Measurements from ENCODE around the gene RAD50. TPM values are rescaled to one million over a fixed set of nuclear protein-coding genes. Genes with fewer than 3 reads are reported as not detected.
A peak's percentile ranks its signal among the peaks of the same experiment; 100 is the strongest.

RAD50 gene
- total and polyA plus RNA-seq, 4 experiments from 2014 or later: 6.9 to 36.2 (median 34.2) TPM

- Histone ChIP-seq H3K9me3 (ENCODE audit: control insufficient read depth in 1 of 2, low read length in 2 of 2) (no peaks in the 10 kb centered on the region), H3K27ac (ENCODE audit: low read depth, low read length) (no peak overlapping the region), H3K4me1 (ENCODE audit: insufficient read depth, low read length) (peaks cover 31% of the 10 kb centered on the region), H3K4me3 (ENCODE audit: low read length in 2 of 2) (no peak overlapping the region), H3K27me3 (ENCODE audit: insufficient read depth, low read length) (peaks cover 7% of the 10 kb centered on the region), H3K36me3 (ENCODE audit: insufficient read depth, low read length) (no peaks in the 10 kb centered on the region)
- ChIA-PET CTCF (ENCODE audit: partially characterized antibody) (no interaction called here), POLR2A (ENCODE audit: partially characterized antibody) (interaction anchor here (1.2 kb wide), 1 partner anchor 15 kb away, joined by 4 read pairs; no protein-coding TSS in a partner anchor)
- intact Hi-C loops (cut with micrococcal nuclease): no loop called here
- Mint-ChIP-seq H3K4me3 (no peak overlapping the region), H3K4me1 (peaks cover 13 to 39% (median 21%) of the 10 kb centered on the region in 4 donors), H3K27ac (peak overlapping the region in 4 of 7 donors; percentile 22 to 63 (median 30)), H3K27me3 (peaks cover 10 to 13% of the 10 kb centered on the region in 2 donors), H3K36me3 (no peaks in the 10 kb centered on the region), H3K9me3 (no peaks in the 10 kb centered on the region)
- DNase-seq: no peak
These were observed 103.1 kb downstream of the RAD50 start for GRCh38 chr5:132659598-132660493.

- Histone ChIP-seq H3K27me3 (ENCODE audit: insufficient read depth, low read length) (peaks cover 5% of the 10 kb centered on the region), H3K4me1 (ENCODE audit: insufficient read depth, low read length) (peaks cover 29% of the 10 kb centered on the region), H3K4me3 (ENCODE audit: low read length in 2 of 2) (no peak overlapping the region), H3K27ac (ENCODE audit: low read depth, low read length) (no peak overlapping the region), H3K36me3 (ENCODE audit: insufficient read depth, low read length) (no peaks in the 10 kb centered on the region), H3K9me3 (ENCODE audit: control insufficient read depth in 1 of 2, low read length in 2 of 2) (no peaks in the 10 kb centered on the region)
- Mint-ChIP-seq H3K4me1 (peaks cover 16 to 39% (median 20%) of the 10 kb centered on the region in 4 donors), H3K27me3 (peaks cover 9 to 12% of the 10 kb centered on the region in 2 donors), H3K36me3 (no peaks in the 10 kb centered on the region), H3K9me3 (no peaks in the 10 kb centered on the region), H3K4me3 (no peak overlapping the region), H3K27ac (peak overlapping the region in 3 of 7 donors; percentile 46 to 65 (median 56))
- CTCF ChIA-PET (ENCODE audit: partially characterized antibody): no interaction called here
- intact Hi-C loops (cut with micrococcal nuclease): no loop called here
- no peak for DNase-seq
- POLR2A ChIA-PET (ENCODE audit: partially characterized antibody): interaction anchor here (1.2 to 2.4 kb wide), 2 partner anchors 13 to 14 kb away, joined by 4 to 8 read pairs; no protein-coding TSS in a partner anchor
These were observed 104.6 kb downstream of the RAD50 start for GRCh38 chr5:132661231-132662003.

GRCh38 chr5:132662004-132662401 lies 105.2 kb downstream of the RAD50 start:
- ChIA-PET POLR2A (ENCODE audit: partially characterized antibody) (interaction anchor here (2.4 kb wide), 1 partner anchor 13 kb away, joined by 8 read pairs; no protein-coding TSS in a partner anchor), CTCF (ENCODE audit: partially characterized antibody) (no interaction called here)
- Histone ChIP-seq H3K27ac (ENCODE audit: low read depth, low read length) (no peak overlapping the region), H3K4me1 (ENCODE audit: insufficient read depth, low read length) (peaks cover 23% of the 10 kb centered on the region), H3K36me3 (ENCODE audit: insufficient read depth, low read length) (no peaks in the 10 kb centered on the region), H3K9me3 (ENCODE audit: control insufficient read depth in 1 of 2, low read length in 2 of 2) (no peaks in the 10 kb centered on the region), H3K27me3 (ENCODE audit: insufficient read depth, low read length) (no peaks in the 10 kb centered on the region), H3K4me3 (ENCODE audit: low read length in 2 of 2) (no peak overlapping the region)
- H3K27ac Mint-ChIP-seq: peak overlapping the region in 1 of 7 donors; percentile 89
- peaks cover 5 to 7% of the 10 kb centered on the region in 2 donors for H3K27me3 Mint-ChIP-seq
- intact Hi-C loops (cut with micrococcal nuclease): no loop called here
- peaks cover 12 to 33% (median 16%) of the 10 kb centered on the region in 4 donors for H3K4me1 Mint-ChIP-seq
- H3K9me3 Mint-ChIP-seq: no peaks in the 10 kb centered on the region
- no peak for DNase-seq
- H3K36me3 Mint-ChIP-seq: no peaks in the 10 kb centered on the region
- peak overlapping the region in 2 of 8 donors; percentile 25 to 47 for H3K4me3 Mint-ChIP-seq

GRCh38 chr5:132662925-132663770 lies 106.4 kb downstream of the RAD50 start:
- Mint-ChIP-seq H3K9me3 (no peaks in the 10 kb centered on the region), H3K27ac (peak overlapping the region; percentile 80 to 92 (median 89)), H3K27me3 (peaks cover 0 to 6% of the 10 kb centered on the region in 2 donors), H3K4me1 (peaks cover 11 to 21% (median 16%) of the 10 kb centered on the region in 4 donors), H3K36me3 (no peaks in the 10 kb centered on the region), H3K4me3 (peak overlapping the region; percentile 17 to 81 (median 62))
- Histone ChIP-seq H3K27ac (ENCODE audit: low read depth, low read length) (peak overlapping the region; percentile 29), H3K4me1 (ENCODE audit: insufficient read depth, low read length) (peaks cover 22% of the 10 kb centered on the region), H3K4me3 (ENCODE audit: low read length in 2 of 2) (no peak overlapping the region), H3K36me3 (ENCODE audit: insufficient read depth, low read length) (no peaks in the 10 kb centered on the region), H3K9me3 (ENCODE audit: control insufficient read depth in 1 of 2, low read length in 2 of 2) (no peaks in the 10 kb centered on the region), H3K27me3 (ENCODE audit: insufficient read depth, low read length) (no peaks in the 10 kb centered on the region)
- ChIA-PET CTCF (ENCODE audit: partially characterized antibody) (no interaction called here), POLR2A (ENCODE audit: partially characterized antibody) (interaction anchor here (2.4 kb wide), 1 partner anchor 12 kb away, joined by 8 read pairs; no protein-coding TSS in a partner anchor)
- intact Hi-C loops (cut with micrococcal nuclease): no loop called here
- peak in 4 of 5 donors; percentile 26 to 53 (median 31) for DNase-seq

- intact Hi-C loops (cut with micrococcal nuclease): no loop called here
- POLR2A ChIA-PET (ENCODE audit: partially characterized antibody): interaction anchor here (2.4 kb wide), 1 partner anchor 11 kb away, joined by 8 read pairs; no protein-coding TSS in a partner anchor
- H3K36me3 ChIP-seq (ENCODE audit: insufficient read depth, low read length): no peaks in the 10 kb centered on the region
- H3K27me3 ChIP-seq (ENCODE audit: insufficient read depth, low read length): no peaks in the 10 kb centered on the region
- peak overlapping the region; percentile 29 for H3K27ac ChIP-seq (ENCODE audit: low read depth, low read length)
- Mint-ChIP-seq H3K27me3 (peaks cover 0 to 2% of the 10 kb centered on the region in 2 donors), H3K36me3 (no peaks in the 10 kb centered on the region), H3K9me3 (no peaks in the 10 kb centered on the region), H3K27ac (peak overlapping the region; percentile 19 to 92 (median 60)), H3K4me3 (peak overlapping the region in 2 of 8 donors; percentile 4 to 10), H3K4me1 (peaks cover 11 to 19% (median 15%) of the 10 kb centered on the region in 4 donors)
- H3K4me1 ChIP-seq (ENCODE audit: insufficient read depth, low read length): peaks cover 22% of the 10 kb centered on the region
- peak in 1 of 5 donors; percentile 9 for DNase-seq
- H3K4me3 ChIP-seq (ENCODE audit: low read length in 2 of 2): no peak overlapping the region
- H3K9me3 ChIP-seq (ENCODE audit: control insufficient read depth in 1 of 2, low read length in 2 of 2): no peaks in the 10 kb centered on the region
- CTCF ChIA-PET (ENCODE audit: partially characterized antibody): no interaction called here
These were observed 107.3 kb downstream of the RAD50 start for GRCh38 chr5:132663771-132664695.

- Histone ChIP-seq H3K27me3 (ENCODE audit: insufficient read depth, low read length) (no peaks in the 10 kb centered on the region), H3K27ac (ENCODE audit: low read depth, low read length) (no peak overlapping the region), H3K9me3 (ENCODE audit: control insufficient read depth in 1 of 2, low read length in 2 of 2) (no peaks in the 10 kb centered on the region), H3K4me3 (ENCODE audit: low read length in 2 of 2) (no peak overlapping the region), H3K4me1 (ENCODE audit: insufficient read depth, low read length) (peaks cover 22% of the 10 kb centered on the region), H3K36me3 (ENCODE audit: insufficient read depth, low read length) (no peaks in the 10 kb centered on the region)
- Mint-ChIP-seq H3K27me3 (peaks cover 0 to 2% of the 10 kb centered on the region in 2 donors), H3K4me1 (peaks cover 11 to 19% (median 15%) of the 10 kb centered on the region in 4 donors), H3K27ac (peak overlapping the region in 1 of 7 donors; percentile 28), H3K4me3 (no peak overlapping the region), H3K36me3 (no peaks in the 10 kb centered on the region), H3K9me3 (no peaks in the 10 kb centered on the region)
- no peak for DNase-seq
- CTCF ChIA-PET (ENCODE audit: partially characterized antibody): no interaction called here
- intact Hi-C loops (cut with micrococcal nuclease): no loop called here
- POLR2A ChIA-PET (ENCODE audit: partially characterized antibody): no interaction called here
These were observed 108.0 kb downstream of the RAD50 start for GRCh38 chr5:132664696-132665209.

Data from CD4-positive, alpha-beta memory T cell (primary cell).